BLaER1 treated with 17β-estradiol and CSF1 and Interleukin-3, amounts not matched to agents 10 nM and 100 nM (cell line): Measurements from ENCODE around the gene SPOCK2.

ENCODE experiments used
- H3K27ac ChIP-seq, 11 experiments: shearing (Covaris generic); formaldehyde crosslinking; 2 replicates each; pipeline ENCODE4 v1.8.1; 2022
- H3K27me3 ChIP-seq, 11 experiments: shearing (Covaris generic); formaldehyde crosslinking; 2 replicates each; pipeline ENCODE4 v1.8.1; 2022
- H3K36me3 ChIP-seq, 11 experiments: shearing (Covaris generic); formaldehyde crosslinking; 2 replicates each; pipeline ENCODE4 v1.8.1; 2022
- H3K4me1 ChIP-seq, 10 experiments: shearing (Covaris generic); formaldehyde crosslinking; 2 replicates each; pipeline ENCODE4 v1.8.1; 2022
- H3K4me2 ChIP-seq, 11 experiments: shearing (Covaris generic); formaldehyde crosslinking; 2 replicates each; pipeline ENCODE4 v1.8.1; 2022
- H3K4me3 ChIP-seq, 10 experiments: shearing (Covaris generic); formaldehyde crosslinking; 2 replicates each; pipeline ENCODE4 v1.8.1; 2022
- H3K9ac ChIP-seq, 11 experiments: shearing (Covaris generic); formaldehyde crosslinking; 2 replicates each; pipeline ENCODE4 v1.8.1; 2022
- H3K9me3 ChIP-seq, 11 experiments: shearing (Covaris generic); formaldehyde crosslinking; replicated peaks in 1 of 11; 2 replicates each; pipeline ENCODE4 v1.8.1; 2022
- H4K20me1 ChIP-seq, 11 experiments: shearing (Covaris generic); formaldehyde crosslinking; 2 replicates each; pipeline ENCODE4 v1.8.1; 2022
- Cebpa-rat ChIP-seq, 11 experiments: shearing (Covaris generic); IDR thresholded peaks; 2 replicates each; pipeline ENCODE4 v1.8.1; 2022

SPOCK2 gene

DNA sequence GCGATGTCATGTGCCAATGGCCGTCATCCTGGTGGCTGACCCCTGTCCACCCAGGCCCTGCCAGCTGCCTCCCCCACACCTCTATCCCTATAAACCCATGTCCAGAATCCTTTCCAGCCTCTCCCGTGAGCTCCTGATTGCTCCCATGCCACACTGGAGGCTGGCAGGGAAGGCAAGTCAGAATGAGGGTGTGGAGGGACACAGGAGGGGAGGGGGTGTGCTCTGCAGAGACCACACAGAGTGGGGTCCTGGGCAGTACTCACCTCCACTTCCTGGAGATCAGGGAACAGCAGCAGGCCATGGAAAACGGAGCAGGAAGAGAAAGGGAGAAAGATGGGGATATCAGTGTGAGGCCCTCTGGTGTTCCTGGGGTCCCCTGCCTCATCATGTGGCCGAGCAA lies 15.7 kb downstream of the SPOCK2 start:
- TF ChIP-seq Cebpa-rat (IDR thresholded peaks at IDR 0.05): no peak
- no peaks in the 10 kb centered on the region for H4K20me1 ChIP-seq
- H3K9ac ChIP-seq: no peak overlapping the region
- no peak overlapping the region for H3K27ac ChIP-seq
- 0 out of 22 replicates have a peak, but pooled peaks cover 0 to 3% (median 0%) of the 10 kb centered on the region in 11 experiments for H3K27me3 ChIP-seq
- H3K9me3 ChIP-seq: no peaks in the 10 kb centered on the region; a peak in 1 of 22 replicates
- no peak overlapping the region for H3K4me3 ChIP-seq
- H3K4me1 ChIP-seq: peaks cover 5 to 59% (median 51%) of the 10 kb centered on the region in 10 experiments; a peak in 17 of 20 replicates
- peak overlapping the region in 1 of 11 experiments; percentile 85; a peak in 1 of 22 replicates for H3K4me2 ChIP-seq
- no peaks in the 10 kb centered on the region for H3K36me3 ChIP-seq

DNA sequence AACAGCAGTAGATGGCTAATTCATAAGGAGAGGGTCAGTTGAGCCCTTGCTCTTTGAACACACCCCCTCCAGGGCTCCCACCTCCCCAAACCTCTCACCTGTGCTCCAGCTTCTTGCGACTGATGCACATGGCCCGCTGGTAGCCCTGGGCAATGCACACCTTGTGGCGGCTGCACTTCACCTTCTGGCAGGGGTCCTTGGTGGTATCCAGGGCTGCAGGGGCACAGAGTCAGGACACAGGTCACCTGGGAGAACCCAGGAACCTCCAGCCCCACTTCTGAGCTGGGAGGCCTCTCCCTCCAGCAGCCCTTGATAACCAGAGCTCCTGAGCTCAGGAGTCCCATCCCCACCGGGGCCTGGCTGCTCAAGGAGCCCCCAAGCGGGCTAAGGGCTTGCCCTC lies 16.3 kb downstream of the SPOCK2 start:
- Histone ChIP-seq H3K4me3 (no peak overlapping the region), H3K9me3 (no peaks in the 10 kb centered on the region; a peak in 1 of 22 replicates), H3K36me3 (no peaks in the 10 kb centered on the region), H3K27me3 (0 out of 22 replicates have a peak, but pooled peaks cover 0 to 3% (median 0%) of the 10 kb centered on the region in 11 experiments), H3K27ac (no peak overlapping the region), H4K20me1 (no peaks in the 10 kb centered on the region), H3K4me1 (peaks cover 5 to 59% (median 51%) of the 10 kb centered on the region in 10 experiments; a peak in 17 of 20 replicates), H3K9ac (no peak overlapping the region), H3K4me2 (no peak overlapping the region)
- TF ChIP-seq Cebpa-rat (IDR thresholded peaks at IDR 0.05): no peak

DNA sequence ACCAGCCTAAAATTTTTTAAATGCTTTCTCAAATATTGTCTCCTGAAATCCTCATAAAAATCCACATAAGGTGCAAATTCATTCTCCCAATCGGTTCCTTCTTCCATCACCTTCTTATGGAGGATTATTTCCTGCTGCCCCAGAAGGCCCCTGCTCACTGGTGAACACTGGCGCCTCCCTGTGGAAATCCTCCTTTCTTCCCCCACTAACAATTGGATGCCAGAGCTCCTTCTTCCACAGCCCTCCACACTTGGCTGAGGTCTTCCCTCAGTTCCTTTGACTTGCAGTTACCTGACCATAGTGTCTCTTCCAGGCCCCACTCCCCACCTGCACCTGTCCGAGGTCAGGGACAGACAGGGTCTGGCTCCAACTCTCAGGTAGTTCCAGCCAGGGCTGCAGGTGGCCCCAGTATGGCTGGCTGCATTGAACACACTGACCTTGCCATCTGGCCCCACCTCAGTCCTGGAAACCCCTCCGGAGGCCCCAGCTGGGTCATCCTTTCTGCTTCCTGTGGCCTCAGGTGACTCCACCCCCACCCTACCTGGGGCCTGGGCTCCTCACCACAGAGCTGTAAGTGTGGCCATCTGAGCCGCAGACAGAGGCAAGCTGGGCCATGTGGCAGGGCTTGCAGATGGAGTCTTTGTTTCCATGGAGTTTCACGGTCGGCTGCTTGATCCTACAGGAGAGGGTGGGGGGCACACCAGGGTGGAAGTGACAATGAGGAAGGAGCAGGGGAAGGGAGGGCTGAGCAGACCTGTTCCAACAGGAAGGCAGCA lies 18.4 kb downstream of the SPOCK2 start:
- Histone ChIP-seq H3K4me1 (peaks cover 5 to 44% (median 38%) of the 10 kb centered on the region in 10 experiments; a peak in 17 of 20 replicates), H3K27me3 (no peaks in the 10 kb centered on the region), H3K9ac (no peak overlapping the region), H4K20me1 (no peaks in the 10 kb centered on the region), H3K4me2 (peak overlapping the region in 9 of 11 experiments; percentile 15 to 64 (median 44); a peak in 15 of 22 replicates), H3K9me3 (no peaks in the 10 kb centered on the region; a peak in 1 of 22 replicates), H3K36me3 (no peaks in the 10 kb centered on the region), H3K27ac (no peak overlapping the region), H3K4me3 (no peak overlapping the region)
- no peak for TF ChIP-seq Cebpa-rat (IDR thresholded peaks at IDR 0.05)

DNA sequence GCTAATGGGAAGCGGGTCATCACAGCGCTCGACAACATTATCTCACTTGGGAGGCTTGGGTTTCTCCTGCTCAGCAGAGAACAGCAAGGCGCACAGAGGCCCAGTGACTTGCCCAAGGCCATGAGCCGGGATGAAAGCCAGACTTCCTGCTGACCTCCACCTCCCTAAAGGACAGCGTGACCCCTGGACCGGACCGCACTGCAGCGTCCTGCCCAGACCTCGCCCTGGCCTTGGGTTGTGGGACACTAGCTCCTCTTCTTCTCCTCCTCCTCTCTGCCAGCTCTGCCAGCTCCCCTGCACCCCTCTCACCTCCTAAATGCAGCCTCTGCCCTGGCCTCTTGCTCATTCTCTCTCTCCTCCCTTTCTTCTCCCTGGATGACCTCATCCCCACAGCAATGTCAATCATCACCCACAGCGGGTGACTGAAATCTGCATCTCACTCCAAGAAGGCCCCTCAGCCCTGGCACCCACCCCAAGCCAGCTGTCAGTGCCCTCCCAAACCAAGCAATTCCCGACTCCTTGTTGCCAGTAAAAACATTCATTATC lies 19.4 kb downstream of the SPOCK2 start:
- Histone ChIP-seq H3K4me3 (no peak overlapping the region), H3K36me3 (no peaks in the 10 kb centered on the region), H3K27me3 (no peaks in the 10 kb centered on the region), H3K4me1 (peaks cover 5 to 34% (median 28%) of the 10 kb centered on the region in 10 experiments; a peak in 17 of 20 replicates), H4K20me1 (no peaks in the 10 kb centered on the region), H3K4me2 (no peak overlapping the region), H3K9me3 (no peaks in the 10 kb centered on the region; a peak in 1 of 22 replicates), H3K27ac (no peak overlapping the region), H3K9ac (no peak overlapping the region)
- no peak for TF ChIP-seq Cebpa-rat (IDR thresholded peaks at IDR 0.05)

DNA sequence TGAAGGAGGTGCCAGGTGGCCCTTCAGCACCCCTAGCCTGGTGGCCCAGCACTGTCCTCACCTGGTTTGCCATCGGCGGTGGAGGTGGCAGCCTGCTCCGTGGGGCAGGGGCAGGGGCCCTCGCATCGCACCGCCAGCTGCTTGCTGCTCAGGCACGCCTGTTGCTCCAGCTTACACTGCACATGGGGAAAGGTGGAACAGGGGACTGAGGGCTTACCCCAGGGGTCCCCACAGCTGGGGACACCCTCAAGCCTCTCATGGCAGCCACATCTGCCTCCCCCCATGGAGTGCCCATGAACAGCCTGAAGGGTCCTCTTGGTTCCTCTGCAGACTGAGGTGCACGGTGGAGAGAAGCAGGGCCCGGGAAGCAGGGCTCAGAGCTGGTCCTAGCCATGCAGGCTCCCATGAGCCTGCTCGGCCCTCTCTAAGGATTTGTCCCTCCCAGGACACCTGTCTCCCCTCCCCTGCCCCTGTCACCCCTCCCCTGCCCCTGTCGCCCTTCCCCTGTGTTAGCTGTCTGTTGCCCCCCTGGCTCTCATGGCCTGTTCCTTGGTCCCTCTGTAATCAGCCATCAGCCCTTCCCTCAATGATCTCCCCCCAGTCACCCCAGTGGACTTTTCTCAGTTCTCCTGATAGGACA lies 20.1 kb downstream of the SPOCK2 start:
- peaks cover 5 to 27% (median 21%) of the 10 kb centered on the region in 10 experiments; a peak in 17 of 20 replicates for H3K4me1 ChIP-seq
- no peak overlapping the region for H3K4me3 ChIP-seq
- no peaks in the 10 kb centered on the region for H3K27me3 ChIP-seq
- H3K9ac ChIP-seq: peak overlapping the region in 1 of 11 experiments; percentile 23; a peak in 1 of 22 replicates
- H3K27ac ChIP-seq: no peak overlapping the region
- no peak for TF ChIP-seq Cebpa-rat (IDR thresholded peaks at IDR 0.05)
- no peaks in the 10 kb centered on the region for H3K36me3 ChIP-seq
- no peaks in the 10 kb centered on the region; a peak in 1 of 22 replicates for H3K9me3 ChIP-seq
- H4K20me1 ChIP-seq: no peaks in the 10 kb centered on the region
- peak overlapping the region in 1 of 11 experiments; percentile 10; a peak in 2 of 22 replicates for H3K4me2 ChIP-seq

DNA sequence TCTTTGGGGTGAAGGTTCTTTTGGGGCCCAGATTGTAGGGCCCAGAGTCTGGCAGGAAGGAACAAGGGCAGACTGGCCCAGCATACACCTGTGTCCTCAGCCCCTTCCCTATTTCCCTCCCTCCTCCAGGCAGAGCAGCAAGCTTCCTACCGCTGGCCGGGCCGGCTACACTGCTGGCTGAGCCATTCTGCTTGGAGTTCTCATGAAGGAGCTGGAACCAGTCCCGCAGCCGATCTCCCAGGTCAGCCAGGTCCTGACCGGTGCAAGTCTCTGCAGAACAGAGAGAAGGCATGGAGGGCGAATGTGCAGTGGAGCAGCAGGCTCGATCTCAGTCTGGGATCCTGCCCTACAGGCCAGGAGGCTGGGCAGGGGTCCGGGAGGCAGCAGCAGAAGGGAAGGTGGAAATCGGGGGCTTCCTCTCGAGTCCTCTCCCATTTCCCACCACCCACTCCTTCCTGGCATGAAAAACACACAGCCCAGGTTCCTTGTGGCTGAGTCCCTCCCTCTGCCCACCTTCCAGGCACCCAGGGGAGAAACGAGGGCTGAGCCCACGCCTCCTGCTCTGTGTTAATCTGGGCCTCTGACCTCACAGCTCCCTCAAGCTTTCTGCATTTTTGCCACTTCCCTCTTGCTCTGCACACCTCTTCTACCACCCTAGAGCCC lies 20.8 kb downstream of the SPOCK2 start:
- Histone ChIP-seq H3K9me3 (no peaks in the 10 kb centered on the region; a peak in 1 of 22 replicates), H3K4me1 (peaks cover 5 to 22% (median 17%) of the 10 kb centered on the region in 10 experiments; a peak in 17 of 20 replicates), H3K36me3 (no peaks in the 10 kb centered on the region), H3K27me3 (no peaks in the 10 kb centered on the region), H3K27ac (no peak overlapping the region), H3K9ac (peak overlapping the region in 1 of 11 experiments; percentile 23; a peak in 1 of 22 replicates), H4K20me1 (no peaks in the 10 kb centered on the region), H3K4me3 (no peak overlapping the region), H3K4me2 (peak overlapping the region in 1 of 11 experiments; percentile 10; a peak in 2 of 22 replicates)
- no peak for TF ChIP-seq Cebpa-rat (IDR thresholded peaks at IDR 0.05)

DNA sequence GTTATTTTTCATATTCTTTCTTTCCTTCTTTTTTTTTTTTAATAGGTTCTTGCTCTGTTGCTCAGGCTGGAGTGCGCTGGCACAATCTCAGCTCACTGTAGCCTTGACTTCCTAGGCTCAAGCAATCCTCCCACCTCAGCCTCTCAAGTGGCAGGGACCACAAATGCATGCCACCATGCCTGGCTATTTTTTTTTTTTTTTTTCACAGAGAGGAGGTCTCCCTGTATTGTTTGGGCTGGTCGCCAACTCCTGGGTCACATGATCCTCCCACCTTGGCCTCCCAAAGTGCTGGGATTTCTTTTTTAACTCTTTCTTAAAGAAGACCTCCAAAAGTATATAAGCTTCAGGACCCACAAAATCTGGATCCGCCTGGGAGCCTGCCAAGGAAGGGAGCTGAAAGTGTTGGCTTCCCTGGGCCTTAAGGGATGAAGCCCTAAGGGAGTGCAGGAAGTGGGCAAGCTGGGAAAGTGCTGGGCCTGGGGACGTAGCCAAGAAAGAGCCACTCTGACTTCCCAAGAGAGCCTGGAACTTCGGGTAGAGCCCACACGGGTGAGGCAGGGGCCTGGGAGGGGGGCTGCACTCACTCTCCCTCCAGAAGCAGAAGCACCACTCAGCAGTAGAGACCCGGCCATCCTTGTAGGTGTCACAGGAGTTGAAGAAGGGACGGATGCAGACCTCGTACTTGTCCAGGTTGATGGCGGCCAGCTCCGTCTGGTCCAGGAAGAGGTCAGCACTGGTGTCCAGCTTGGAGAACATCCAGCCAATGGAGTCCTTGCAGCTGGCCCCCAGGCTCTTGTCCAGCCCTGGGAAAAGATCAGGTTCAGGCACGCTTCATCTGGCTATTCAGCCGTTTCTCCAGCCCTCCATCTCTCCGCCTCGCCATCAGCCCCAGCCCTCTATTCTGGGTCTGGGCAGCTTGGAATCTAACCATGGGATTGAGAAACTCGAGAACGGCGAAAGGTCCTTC lies 21.8 kb downstream of the SPOCK2 start:
- Histone ChIP-seq H3K4me3 (no peak overlapping the region), H4K20me1 (no peaks in the 10 kb centered on the region), H3K9me3 (no peaks in the 10 kb centered on the region), H3K9ac (peak overlapping the region in 1 of 11 experiments; percentile 26; a peak in 1 of 22 replicates), H3K27me3 (no peaks in the 10 kb centered on the region), H3K4me1 (peaks cover 5 to 26% (median 20%) of the 10 kb centered on the region in 10 experiments; a peak in 17 of 20 replicates), H3K4me2 (no peak overlapping the region), H3K36me3 (no peaks in the 10 kb centered on the region), H3K27ac (no peak overlapping the region)
- TF ChIP-seq Cebpa-rat (IDR thresholded peaks at IDR 0.05): no peak
